DND-41 (cell line): ENCODE measurements around the gene TMEM163.

ENCODE experiments used
- ATAC-seq: fragments of 200-7000 bp; cut with Tn5 transposase; 3 replicates; pipeline ENCODE4 v1.9.1; 2021; ENCODE audit warnings: low read depth; ENCODE audit not compliant: insufficient read depth
- DNase-seq: peaks from one replicate; pipeline ENCODE4 v3.0.0-alpha.2; 2020
- H2AFZ ChIP-seq: 2 replicates; pipeline ENCODE4 v1.6.0; 2012; ENCODE audit warnings: low read depth, low read length
- H3K27ac ChIP-seq: 2 replicates; pipeline ENCODE4 v1.5.1; 2012; ENCODE audit warnings: low read length, inconsistent platforms
- H3K27me3 ChIP-seq: fragments of 200-600 bp; sonication (generic); 2 replicates; pipeline ENCODE4 v1.6.0; 2012; ENCODE audit warnings: low read length, mild to moderate bottlenecking, inconsistent platforms; ENCODE audit not compliant: insufficient read depth, poor library complexity
- H3K36me3 ChIP-seq: 2 replicates; pipeline ENCODE4 v1.5.1; 2012; ENCODE audit warnings: low read length, inconsistent platforms; ENCODE audit not compliant: insufficient read depth
- H3K4me1 ChIP-seq: 2 replicates; pipeline ENCODE4 v1.5.1; 2012; ENCODE audit warnings: mild to moderate bottlenecking, low read length; ENCODE audit not compliant: insufficient read depth
- H3K4me2 ChIP-seq: 2 replicates; pipeline ENCODE4 v1.6.0; 2012; ENCODE audit warnings: mild to moderate bottlenecking, moderate library complexity, low read length, inconsistent platforms; ENCODE audit not compliant: insufficient read depth
- H3K4me3 ChIP-seq, 2 experiments: fragments of 200-600 bp in 1 of 2; shearing (Covaris generic) in 1 of 2; 2 replicates each; pipeline ENCODE4 v1.5.1; 2012 to 2016; ENCODE audit warnings: inconsistent platforms in 2 of 2, low read length in 2 of 2, mild to moderate bottlenecking in 2 of 2, low read depth in 1 of 2, moderate library complexity in 1 of 2
- H3K79me2 ChIP-seq: 2 replicates; pipeline ENCODE4 v1.6.0; 2012; ENCODE audit warnings: low read length, inconsistent platforms; ENCODE audit not compliant: insufficient read depth
- H3K9ac ChIP-seq: 2 replicates; pipeline ENCODE4 v1.6.0; 2012; ENCODE audit warnings: low read depth, mild to moderate bottlenecking, inconsistent platforms, low read length, moderate library complexity
- H3K9me3 ChIP-seq: 2 replicates; pipeline ENCODE4 v1.5.1; 2012; ENCODE audit warnings: low read length, moderate library complexity, mild to moderate bottlenecking, inconsistent platforms; ENCODE audit not compliant: insufficient read depth, severe bottlenecking
- H4K20me1 ChIP-seq: 2 replicates; pipeline ENCODE4 v1.6.0; 2012; ENCODE audit warnings: low read length; ENCODE audit not compliant: insufficient read depth
- CTCF ChIP-seq: IDR thresholded peaks from 2 replicates; pipeline ENCODE4 v1.5.1; 2012; ENCODE audit warnings: borderline replicate concordance, low read length, moderate library complexity, mild to moderate bottlenecking; ENCODE audit not compliant: poor library complexity, severe bottlenecking; ENCODE audit errors: extremely low read depth
- EZH2 ChIP-seq: IDR thresholded peaks from 3 replicates; pipeline ENCODE4 v1.6.1; 2012; ENCODE audit warnings: borderline replicate concordance, low read depth, mild to moderate bottlenecking, moderate library complexity, low read length, inconsistent platforms; ENCODE audit not compliant: severe bottlenecking

TMEM163 gene

GRCh38 chr2:134634054-134634753 is 84.6 kb downstream of the TMEM163 start:
- H2AFZ ChIP-seq, result no peak overlapping the region
- H3K4me2 ChIP-seq, result no peak overlapping the region
- H3K9ac ChIP-seq, result no peak overlapping the region
- H3K9me3 ChIP-seq, result no peaks in the 10 kb centered on the region
- H3K27me3 ChIP-seq, result no peaks in the 10 kb centered on the region
- H3K79me2 ChIP-seq, result no peaks in the 10 kb centered on the region
- no peak overlapping the region for H3K4me3 ChIP-seq
- no peak for DNase-seq
- no peaks in the 10 kb centered on the region for H3K4me1 ChIP-seq
- H3K36me3 ChIP-seq, result no peaks in the 10 kb centered on the region
- no peak overlapping the region for H3K27ac ChIP-seq
- ATAC-seq, result no peak
- TF ChIP-seq EZH2 (no peak), CTCF (no peak)
- H4K20me1 ChIP-seq, result no peaks in the 10 kb centered on the region

GRCh38 chr2:134630504-134631159 is 88.2 kb downstream of the TMEM163 start:
- Histone ChIP-seq H3K9ac (no peak overlapping the region), H3K36me3 (no peaks in the 10 kb centered on the region), H3K4me1 (no peaks in the 10 kb centered on the region), H3K27me3 (no peaks in the 10 kb centered on the region), H3K27ac (no peak overlapping the region), H3K79me2 (no peaks in the 10 kb centered on the region), H3K4me3 (no peak overlapping the region), H3K4me2 (no peak overlapping the region), H3K9me3 (no peaks in the 10 kb centered on the region), H2AFZ (no peak overlapping the region), H4K20me1 (no peaks in the 10 kb centered on the region)
- DNase-seq (no peak), ATAC-seq (no peak)
- TF ChIP-seq CTCF, result no peak
- TF ChIP-seq EZH2, result no peak

GRCh38 chr2:134628453-134628852 is 90.3 kb downstream of the TMEM163 start:
- TF ChIP-seq CTCF (no peak), EZH2 (no peak)
- no peak for DNase-seq
- Histone ChIP-seq H4K20me1 (no peaks in the 10 kb centered on the region), H3K4me1 (no peaks in the 10 kb centered on the region), H3K9ac (no peak overlapping the region), H3K36me3 (no peaks in the 10 kb centered on the region), H3K79me2 (no peaks in the 10 kb centered on the region), H2AFZ (no peak overlapping the region), H3K27ac (no peak overlapping the region), H3K4me2 (no peak overlapping the region), H3K9me3 (no peaks in the 10 kb centered on the region), H3K27me3 (no peaks in the 10 kb centered on the region), H3K4me3 (no peak overlapping the region)
- ATAC-seq, result no peak

GRCh38 chr2:134626781-134627180 is 92.0 kb downstream of the TMEM163 start:
- H3K4me2 ChIP-seq, result no peak overlapping the region
- H3K27me3 ChIP-seq, result no peaks in the 10 kb centered on the region
- no peak overlapping the region for H3K9ac ChIP-seq
- H3K27ac ChIP-seq, result no peak overlapping the region
- no peaks in the 10 kb centered on the region for H3K9me3 ChIP-seq
- no peaks in the 10 kb centered on the region for H3K79me2 ChIP-seq
- no peak for TF ChIP-seq CTCF
- H3K4me3 ChIP-seq, result no peak overlapping the region
- no peaks in the 10 kb centered on the region for H3K36me3 ChIP-seq
- no peaks in the 10 kb centered on the region for H4K20me1 ChIP-seq
- no peak overlapping the region for H2AFZ ChIP-seq
- ATAC-seq (no peak), DNase-seq (no peak)
- H3K4me1 ChIP-seq, result no peaks in the 10 kb centered on the region
